ENCODE data around the gene TREML1.

DNA sequence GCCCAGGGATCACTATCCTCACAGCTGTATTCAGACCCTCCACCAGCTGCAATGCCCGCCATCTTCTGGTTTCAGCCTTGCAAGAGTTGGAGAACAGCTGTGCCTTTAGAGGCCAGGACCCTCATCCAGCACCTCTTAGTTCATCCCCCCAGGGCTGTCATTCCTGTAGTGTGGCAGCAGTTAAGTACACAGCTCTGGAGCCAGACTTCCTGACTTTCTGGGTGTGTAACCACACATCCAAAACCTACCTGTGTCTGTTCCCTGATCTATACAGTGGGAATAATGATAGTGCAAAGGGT, 9.2 kb upstream of the TREML1 start:
- TF ChIP-seq POLR2AphosphoS5 (IDR thresholded peaks at IDR 0.05; ENCODE audit: borderline replicate concordance, low read depth, low read length) (no peak), EZH2 (IDR thresholded peaks at IDR 0.05) (no peak), FOXP2 (optimal IDR thresholded peaks at IDR 0.05; ENCODE audit: control extremely low read depth, extremely low read length, insufficient read depth) (no peak)
